HEK293 (cell line): ENCODE data around the gene COX19.

Experiments used
- CTCF ChIA-PET: fragments of 350-600 bp; formaldehyde crosslinking; extraction: SDS; loops from one replicate; lab custom pipeline; 2021; ENCODE audit warnings: antibody characterized with exemption; lab: Yijun Ruan, JAX
- POLR2A ChIA-PET: fragments of 300-600 bp; formaldehyde crosslinking; extraction: SDS; loops from one replicate; lab custom pipeline; 2020; ENCODE audit warnings: antibody characterized with exemption, inconsistent platforms; lab: Yijun Ruan, JAX
- H3K27ac ChIP-seq: fragments of 200-500 bp; sonication (Bioruptor generic); 2 replicates; pipeline ENCODE4 v1.5.1; 2014; ENCODE audit warnings: low read depth, low read length, control low read depth, inconsistent platforms; ENCODE audit errors: extremely low read depth
- H3K36me3 ChIP-seq, 2 experiments: fragments of 200-500 bp in 1 of 2; sonication (Bioruptor generic) in 1 of 2; 1 replicate in 1 of 2; 2 replicates in 1 of 2; pipeline ENCODE4 v1.5.1; 2014 to 2017; ENCODE audit warnings: inconsistent platforms in 2 of 2, low read length in 2 of 2; ENCODE audit not compliant: control insufficient read depth in 2 of 2, insufficient read depth in 1 of 2
- H3K4me1 ChIP-seq: fragments of 200-500 bp; sonication (Bioruptor generic); 2 replicates; pipeline ENCODE4 v1.5.1; 2014; ENCODE audit warnings: mild to moderate bottlenecking, low read length, inconsistent platforms; ENCODE audit not compliant: control insufficient read depth, insufficient read depth
- H3K4me3 ChIP-seq: 2 replicates; pipeline ENCODE4 v1.5.1; 2011; ENCODE audit warnings: low read depth, mild to moderate bottlenecking, control low read depth, low read length, moderate library complexity
- H3K9me3 ChIP-seq: fragments of 200-500 bp; sonication (Bioruptor generic); 2 replicates; pipeline ENCODE4 v1.5.1; 2014; ENCODE audit warnings: low read depth, low read length, inconsistent platforms; ENCODE audit not compliant: control insufficient read depth, insufficient read depth
- GFI1B ChIP-seq: fragments of 450-650 bp; formaldehyde crosslinking; IDR thresholded peaks from 2 replicates; pipeline ENCODE4 v1.5.1; 2016; ENCODE audit warnings: missing biosample characterization, missing genetic modification characterization
- KLF17 ChIP-seq: fragments of 450-650 bp; formaldehyde crosslinking; IDR thresholded peaks from 2 replicates; pipeline ENCODE4 v1.5.1; 2016; ENCODE audit warnings: missing biosample characterization, missing genetic modification characterization
- RBAK ChIP-seq: fragments of 450-650 bp; formaldehyde crosslinking; IDR thresholded peaks from 2 replicates; pipeline ENCODE4 v1.5.1; 2016; ENCODE audit warnings: missing biosample characterization, missing genetic modification characterization
- SCRT1 ChIP-seq: fragments of 450-650 bp; formaldehyde crosslinking; IDR thresholded peaks from 2 replicates; pipeline ENCODE4 v1.5.1; 2016; ENCODE audit warnings: missing biosample characterization, missing genetic modification characterization, borderline replicate concordance
- SCRT2 ChIP-seq: fragments of 450-650 bp; formaldehyde crosslinking; IDR thresholded peaks from 2 replicates; pipeline ENCODE4 v1.5.1; 2016; ENCODE audit warnings: missing biosample characterization, missing genetic modification characterization
- ZBTB11 ChIP-seq: fragments of 450-650 bp; formaldehyde crosslinking; conservative IDR thresholded peaks from 2 replicates; pipeline ENCODE4 v1.5.1; 2016; ENCODE audit warnings: low read depth, missing biosample characterization, missing genetic modification characterization
- ZBTB21 ChIP-seq: fragments of 450-650 bp; formaldehyde crosslinking; IDR thresholded peaks from 2 replicates; pipeline ENCODE4 v1.5.1; 2017; ENCODE audit warnings: missing biosample characterization, missing genetic modification characterization
- ZBTB48 ChIP-seq: fragments of 450-650 bp; formaldehyde crosslinking; IDR thresholded peaks from 2 replicates; pipeline ENCODE4 v1.5.1; 2016; ENCODE audit warnings: missing biosample characterization, missing genetic modification characterization
- ZBTB7A ChIP-seq: fragments of 450-650 bp; formaldehyde crosslinking; IDR thresholded peaks from 2 replicates; pipeline ENCODE4 v1.5.1; 2016; ENCODE audit warnings: low read depth, missing biosample characterization, missing genetic modification characterization
- ZFP3 ChIP-seq: fragments of 450-650 bp; formaldehyde crosslinking; IDR thresholded peaks from 2 replicates; pipeline ENCODE4 v1.5.1; 2016; ENCODE audit warnings: low read depth, missing biosample characterization, missing genetic modification characterization
- ZNF121 ChIP-seq: fragments of 450-650 bp; formaldehyde crosslinking; IDR thresholded peaks from 2 replicates; pipeline ENCODE4 v1.5.1; 2016; ENCODE audit warnings: missing biosample characterization, missing genetic modification characterization
- ZNF16 ChIP-seq: fragments of 450-650 bp; formaldehyde crosslinking; IDR thresholded peaks from 2 replicates; pipeline ENCODE4 v1.5.1; 2016; ENCODE audit warnings: low read depth, missing biosample characterization, missing genetic modification characterization
- ZNF221 ChIP-seq: fragments of 450-650 bp; formaldehyde crosslinking; IDR thresholded peaks from 2 replicates; pipeline ENCODE4 v1.5.1; 2017; ENCODE audit warnings: missing biosample characterization, missing genetic modification characterization, borderline replicate concordance
- ZNF280C ChIP-seq: fragments of 450-650 bp; formaldehyde crosslinking; IDR thresholded peaks from 2 replicates; pipeline ENCODE4 v1.5.1; 2016; ENCODE audit warnings: missing biosample characterization, missing genetic modification characterization
- ZNF350 ChIP-seq: fragments of 450-650 bp; formaldehyde crosslinking; IDR thresholded peaks from 2 replicates; pipeline ENCODE4 v1.5.0; 2017; ENCODE audit warnings: missing biosample characterization, mild to moderate bottlenecking, missing genetic modification characterization
- ZNF354C ChIP-seq: fragments of 450-650 bp; formaldehyde crosslinking; IDR thresholded peaks from 2 replicates; pipeline ENCODE4 v1.5.1; 2016; ENCODE audit warnings: missing biosample characterization, missing genetic modification characterization, low read depth, borderline replicate concordance
- ZNF398 ChIP-seq: fragments of 450-650 bp; formaldehyde crosslinking; IDR thresholded peaks from 2 replicates; pipeline ENCODE4 v1.5.1; 2017; ENCODE audit warnings: missing biosample characterization, missing genetic modification characterization
- ZNF404 ChIP-seq: fragments of 450-650 bp; formaldehyde crosslinking; IDR thresholded peaks from 2 replicates; pipeline ENCODE4 v1.5.1; 2017; ENCODE audit warnings: missing biosample characterization, missing genetic modification characterization
- ZNF426 ChIP-seq: fragments of 450-650 bp; formaldehyde crosslinking; IDR thresholded peaks from 2 replicates; pipeline ENCODE4 v1.5.1; 2017; ENCODE audit warnings: missing biosample characterization, missing genetic modification characterization, mild to moderate bottlenecking, inconsistent platforms, moderate library complexity
- ZNF600 ChIP-seq: fragments of 450-650 bp; formaldehyde crosslinking; IDR thresholded peaks from 2 replicates; pipeline ENCODE4 v1.5.1; 2016; ENCODE audit warnings: missing biosample characterization, missing genetic modification characterization
- ZNF610 ChIP-seq: fragments of 450-650 bp; formaldehyde crosslinking; IDR thresholded peaks from 2 replicates; pipeline ENCODE4 v1.5.1; 2016; ENCODE audit warnings: missing biosample characterization, missing genetic modification characterization, borderline replicate concordance
- ZNF621 ChIP-seq: fragments of 450-650 bp; formaldehyde crosslinking; IDR thresholded peaks from 2 replicates; pipeline ENCODE4 v1.5.1; 2017; ENCODE audit warnings: missing biosample characterization, missing genetic modification characterization
- ZNF626 ChIP-seq: fragments of 450-650 bp; sonication (Bioruptor Pico); formaldehyde crosslinking; IDR thresholded peaks from 2 replicates; pipeline ENCODE4 v1.5.1; 2018; ENCODE audit warnings: missing biosample characterization, missing genetic modification characterization, inconsistent platforms
- ZNF639 ChIP-seq: fragments of 450-650 bp; formaldehyde crosslinking; IDR thresholded peaks from 2 replicates; pipeline ENCODE4 v1.5.1; 2016; ENCODE audit warnings: missing biosample characterization, missing genetic modification characterization
- ZNF654 ChIP-seq: fragments of 450-650 bp; formaldehyde crosslinking; IDR thresholded peaks from 2 replicates; pipeline ENCODE4 v1.5.1; 2016; ENCODE audit warnings: low read depth, missing biosample characterization, missing genetic modification characterization
- ZNF660 ChIP-seq: fragments of 450-650 bp; IDR thresholded peaks from 2 replicates; pipeline ENCODE4 v1.5.1; 2018; ENCODE audit warnings: missing biosample characterization, mild to moderate bottlenecking, missing genetic modification characterization
- ZNF791 ChIP-seq: fragments of 450-650 bp; formaldehyde crosslinking; IDR thresholded peaks from 2 replicates; pipeline ENCODE4 v1.5.1; 2016; ENCODE audit warnings: missing biosample characterization, missing genetic modification characterization

The COX19 gene

GRCh38 chr7:992709-993607 lies 17.6 kb upstream of the COX19 start:
- POLR2A ChIA-PET, result interaction anchor here (1.0 to 1.9 kb wide), 2 partner anchors 27 to 73 kb away, joined by 3 to 12 read pairs; no protein-coding TSS in a partner anchor
- Histone ChIP-seq H3K9me3 (no peaks in the 10 kb centered on the region), H3K36me3 (peaks cover 0 to 7% of the 10 kb centered on the region in 2 experiments; a peak in 1 of 3 replicates), H3K4me1 (no peaks in the 10 kb centered on the region; the same call in 1 of the 2 replicates), H3K4me3 (no peak overlapping the region), H3K27ac (no peak overlapping the region)
- CTCF ChIA-PET, result interaction anchor here (0.5 to 7.4 kb wide), 70 partner anchors 11 to 748 kb away, joined by 3 to 149 read pairs (median 4); partner anchors contain the start of genes COX19, CYP2W1 and GPR146
- TF ChIP-seq ZFP3 (tag by site-specific recombination) (no peak), ZBTB7A (tag by site-specific recombination) (no peak), ZNF791 (no peak), ZBTB48 (peak; percentile 81), ZNF398 (tag by site-specific recombination) (no peak), ZNF654 (peak; percentile 91), ZNF354C (tag by site-specific recombination) (no peak), ZNF610 (tag by site-specific recombination) (peak; percentile 83), ZNF621 (tag by site-specific recombination) (no peak), ZBTB11 (tag by site-specific recombination) (no peak), ZNF16 (tag by site-specific recombination) (no peak), ZNF639 (tag by site-specific recombination) (no peak; the same call in 1 of the 2 replicates), ZNF121 (peak; percentile 93), ZNF350 (tag by site-specific recombination) (no peak), ZNF600 (tag by site-specific recombination) (peak; percentile 71), ZNF426 (tag by site-specific recombination) (no peak), ZBTB21 (tag by site-specific recombination) (0 out of 2 replicates have a peak, but pooled peaks have one; percentile 26), ZNF221 (tag by site-specific recombination) (no peak), ZNF280C (no peak), KLF17 (peak; percentile 91), SCRT1 (no peak), ZNF626 (tag by site-specific recombination) (no peak), SCRT2 (no peak), GFI1B (tag by site-specific recombination) (no peak), ZNF660 (peak; percentile 83), RBAK (tag by site-specific recombination) (0 out of 2 replicates have a peak, but pooled peaks have one; percentile 40), ZNF404 (tag by site-specific recombination) (no peak)
